Fibroblast of skin of abdomen (primary cell): ENCODE data around the gene CCDC61.

Source experiments
- DNase-seq: peaks from one replicate; pipeline ENCODE4 v3.0.0-alpha.2; 2013

Gene CCDC61

DNA sequence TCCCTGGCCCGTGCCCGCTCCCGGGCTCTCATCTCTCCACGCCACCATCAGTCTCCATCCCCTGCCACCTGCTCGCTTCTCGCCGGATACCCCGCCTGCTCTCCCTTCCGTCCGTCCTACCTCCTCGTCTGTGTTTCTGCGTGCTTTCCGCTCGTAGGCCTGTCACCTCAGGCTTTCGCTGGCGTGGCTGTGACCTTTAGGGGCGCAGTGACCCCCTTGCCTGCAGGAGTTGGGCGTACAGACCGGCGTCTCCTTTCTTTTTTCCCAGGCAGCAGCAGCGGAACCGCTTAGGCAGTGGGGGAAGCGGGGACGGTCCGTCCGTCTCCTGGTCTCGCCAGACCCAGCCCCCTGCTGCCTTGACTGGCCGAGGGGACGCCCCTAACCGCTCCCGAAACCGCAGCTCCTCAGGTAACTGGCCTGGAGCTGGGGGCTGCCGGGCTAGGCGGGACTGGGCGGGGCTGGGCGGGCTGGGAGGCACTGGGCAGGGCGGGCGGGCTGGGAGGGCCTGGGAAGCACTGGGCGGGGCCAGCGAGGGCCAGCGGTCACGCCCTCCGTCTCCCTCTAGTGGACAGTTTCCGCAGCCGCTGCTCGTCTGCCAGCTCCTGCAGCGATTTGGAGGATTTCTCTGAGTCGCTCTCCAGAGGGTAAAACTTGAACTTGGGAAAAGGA is 21.3 kb downstream of the CCDC61 start:
- DNase-seq = peak; percentile 64

DNA sequence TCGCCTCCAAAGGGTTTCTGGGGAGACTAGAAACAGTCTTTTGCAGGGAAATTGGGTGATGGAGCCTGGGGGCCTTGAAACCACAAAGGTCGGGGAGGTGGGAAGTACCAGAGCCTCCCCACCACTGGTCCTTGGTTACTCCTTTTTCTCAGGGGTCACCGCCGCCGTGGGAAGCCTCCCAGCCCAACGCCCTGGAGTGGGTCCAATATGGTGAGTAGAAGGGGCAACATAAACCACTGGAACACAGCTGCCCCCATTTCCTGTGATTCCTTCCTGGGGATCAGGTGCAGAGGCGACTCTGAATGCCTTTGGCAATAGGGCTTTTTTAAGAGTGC is 21.8 kb downstream of the CCDC61 start:
- DNase-seq = no peak

DNA sequence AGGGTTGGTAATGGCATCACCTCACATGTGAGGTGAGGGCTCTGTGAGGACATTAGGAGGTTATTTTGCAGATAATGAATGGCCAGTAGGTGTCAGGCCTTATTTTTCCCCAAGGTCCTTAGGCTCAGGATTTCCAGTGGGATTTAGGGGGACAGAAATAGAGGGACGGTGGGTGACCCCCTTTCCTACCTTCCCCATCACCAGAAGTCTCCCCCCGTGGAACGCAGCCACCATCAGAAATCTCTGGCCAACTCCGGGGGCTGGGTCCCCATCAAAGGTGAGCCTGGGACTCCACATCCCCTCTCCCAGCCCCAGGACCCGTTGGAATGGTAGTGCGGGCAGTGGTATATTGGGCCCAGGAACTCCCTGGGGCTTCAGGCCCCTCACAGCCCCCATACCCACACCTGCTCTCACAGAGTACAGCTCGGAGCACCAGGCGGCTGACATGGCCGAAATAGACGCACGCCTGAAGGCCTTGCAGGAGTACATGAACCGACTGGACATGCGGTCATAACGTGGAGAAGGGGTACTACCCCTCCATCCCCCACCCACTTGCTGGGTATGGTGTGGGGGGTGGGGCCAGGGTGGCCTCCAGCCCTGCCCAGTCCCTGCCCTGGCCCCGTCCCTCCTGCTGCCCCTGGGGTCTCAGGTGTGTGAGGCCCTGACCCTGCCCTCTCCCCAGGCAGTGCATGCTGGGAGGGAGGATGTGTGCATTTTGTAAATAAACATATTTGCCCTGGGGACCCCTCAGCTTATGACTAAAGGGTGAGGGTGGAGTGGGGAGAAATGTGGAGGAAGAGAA is 22.8 kb downstream of the CCDC61 start:
- no peak for DNase-seq

DNA sequence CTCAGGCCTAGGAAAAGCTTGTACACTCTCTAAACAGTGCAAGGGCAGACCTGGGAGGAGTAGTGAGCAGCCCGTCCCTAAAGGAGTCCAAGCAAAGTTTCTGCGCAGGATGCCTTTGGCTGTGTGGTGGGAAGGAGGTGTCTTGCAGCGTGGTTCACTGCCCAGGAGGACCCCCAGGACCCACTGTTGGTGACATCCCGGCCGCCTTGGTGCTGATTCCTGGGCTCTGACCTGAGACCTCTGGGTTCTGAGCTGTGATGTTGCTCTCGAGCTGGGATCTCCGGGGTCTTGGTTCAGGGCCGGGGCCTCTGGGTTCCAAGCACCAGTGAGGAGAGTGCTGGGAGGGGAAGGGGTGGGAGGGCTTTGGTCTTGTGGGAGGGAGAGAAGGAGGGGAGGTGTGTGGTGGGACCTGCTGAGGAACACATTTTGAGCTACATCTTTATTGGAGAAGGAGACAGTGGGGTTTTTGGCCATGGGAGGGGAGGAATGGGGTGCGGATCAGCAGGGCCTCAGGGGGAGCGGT is 23.5 kb downstream of the CCDC61 start:
- no peak for DNase-seq

DNA sequence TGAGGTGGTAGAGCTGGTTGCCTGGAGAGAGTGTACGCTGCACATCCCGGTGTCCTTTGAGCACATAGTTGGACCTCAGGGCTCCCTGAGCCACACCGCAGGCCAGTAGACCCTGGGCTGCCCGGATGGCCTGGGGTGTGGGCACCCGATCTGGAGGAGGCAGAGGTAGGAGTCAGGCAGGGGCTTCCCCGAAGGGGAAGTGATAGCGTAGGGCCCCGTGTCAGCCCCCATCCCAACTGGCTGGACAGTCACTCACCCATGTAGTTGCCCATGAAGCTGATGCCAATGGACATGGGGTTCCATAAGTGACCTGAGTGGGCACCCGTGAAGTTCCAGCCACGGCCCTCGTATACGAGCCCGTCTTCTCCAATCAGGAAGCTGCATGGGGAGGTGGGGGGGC is 24.0 kb downstream of the CCDC61 start:
- DNase-seq = no peak

DNA sequence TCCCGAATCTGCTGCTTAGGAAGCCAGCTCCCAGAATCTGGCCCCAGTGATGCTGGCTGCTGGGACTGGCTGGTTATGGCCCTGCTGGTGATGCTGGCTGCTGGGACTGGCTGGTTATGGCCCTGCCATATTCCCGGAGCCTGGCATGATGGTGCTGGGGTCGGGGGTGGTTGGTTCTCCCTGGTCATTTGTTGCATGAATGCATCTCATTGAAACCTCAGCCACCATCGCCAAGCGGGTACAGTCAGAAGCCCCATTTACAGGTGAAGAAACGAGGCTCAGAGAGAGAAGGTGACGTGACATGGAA is 25.5 kb downstream of the CCDC61 start:
- no peak for DNase-seq

DNA sequence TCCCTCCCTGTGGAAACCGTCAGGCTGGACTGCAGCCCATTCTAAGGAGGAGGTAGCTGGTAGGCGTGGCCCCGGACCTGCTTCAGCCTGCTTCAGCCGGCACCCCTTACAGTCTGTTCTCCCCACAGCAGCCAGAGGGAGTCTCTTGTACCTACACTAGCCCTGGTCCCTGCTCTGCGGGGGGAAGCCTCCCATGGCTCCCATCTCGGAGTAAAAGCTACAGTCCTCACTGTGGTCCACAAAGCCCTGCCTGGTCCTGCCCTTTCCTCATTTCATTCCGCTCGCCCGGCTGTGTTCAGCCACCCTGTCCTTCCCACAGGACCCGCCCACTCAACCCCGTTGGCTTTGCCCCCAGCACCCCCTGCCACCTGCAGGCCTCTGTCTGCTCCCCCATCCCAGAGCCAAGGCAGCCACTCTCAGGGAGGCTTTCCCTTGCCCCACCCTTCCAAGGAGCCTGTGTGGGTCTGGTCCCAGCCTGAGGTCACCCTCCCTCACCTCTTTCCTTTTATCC is 26.3 kb downstream of the CCDC61 start:
- DNase-seq = no peak

DNA sequence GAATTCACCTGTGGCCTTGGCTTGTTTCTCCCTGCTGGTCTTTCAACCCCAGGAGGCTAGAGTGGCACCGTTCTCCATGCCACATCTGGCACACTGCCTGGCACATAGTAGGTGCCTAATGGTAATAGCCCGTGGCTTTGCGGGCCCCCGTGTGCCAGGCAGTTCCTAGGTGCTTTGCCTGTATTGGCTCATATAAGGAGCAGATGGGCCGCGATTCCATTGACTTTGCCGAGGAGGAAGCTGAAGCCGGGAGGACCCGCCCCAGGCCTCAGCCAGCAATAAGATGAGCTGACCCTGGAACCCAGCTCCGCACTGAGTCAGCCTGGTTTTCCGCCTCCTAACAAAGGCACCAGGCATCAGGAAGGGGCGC is 26.8 kb downstream of the CCDC61 start:
- no peak for DNase-seq

DNA sequence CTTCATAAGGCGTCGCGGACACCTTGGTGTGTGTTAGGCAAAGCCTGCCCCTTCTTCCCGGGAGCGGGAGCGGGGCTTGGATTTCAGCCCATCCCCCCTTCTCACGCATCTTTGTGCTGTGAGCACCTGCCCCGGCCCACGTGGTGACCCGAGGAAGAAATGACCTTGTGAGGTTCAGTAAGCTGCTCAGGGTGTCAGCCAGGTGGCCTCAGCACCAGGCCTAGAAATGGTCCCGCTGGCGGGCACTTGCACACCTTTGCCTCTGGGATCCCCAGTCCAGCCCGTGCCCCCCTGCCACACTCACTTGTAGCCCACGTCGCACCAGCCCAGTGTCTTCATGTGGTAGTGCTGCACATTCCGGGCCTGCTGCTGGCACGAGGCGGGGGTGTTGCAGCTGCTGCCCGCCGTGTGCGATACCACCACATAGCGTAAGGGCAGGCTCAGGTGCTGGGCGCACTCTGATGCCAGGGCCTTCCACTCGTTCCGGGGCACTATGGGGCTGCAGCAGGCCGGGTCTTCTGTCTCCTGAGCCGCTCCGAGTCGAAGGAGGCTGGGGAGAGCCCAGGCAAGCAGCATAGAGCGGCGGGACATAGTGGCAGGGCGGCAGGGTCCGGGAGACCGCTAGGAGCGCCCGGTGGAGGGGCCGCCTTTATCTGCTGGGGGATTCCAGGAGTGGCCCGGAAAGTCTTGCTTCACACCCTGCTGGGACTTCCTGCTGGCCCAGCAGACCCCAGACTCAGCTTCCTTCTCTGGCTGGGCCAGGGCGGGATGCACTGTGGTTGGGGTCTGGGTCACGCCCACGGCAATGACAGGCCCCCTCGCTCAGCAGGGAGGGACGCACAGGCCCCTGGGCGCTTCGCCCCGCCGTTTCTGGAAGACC is 27.4 kb downstream of the CCDC61 start, which contains the start of gene PGLYRP1:
Gene PGLYRP1 (minus strand): TSS at position 623 of the 880 bp plus-strand sequence. CDS start 32 bp downstream, at position 591.
- DNase-seq = no peak

DNA sequence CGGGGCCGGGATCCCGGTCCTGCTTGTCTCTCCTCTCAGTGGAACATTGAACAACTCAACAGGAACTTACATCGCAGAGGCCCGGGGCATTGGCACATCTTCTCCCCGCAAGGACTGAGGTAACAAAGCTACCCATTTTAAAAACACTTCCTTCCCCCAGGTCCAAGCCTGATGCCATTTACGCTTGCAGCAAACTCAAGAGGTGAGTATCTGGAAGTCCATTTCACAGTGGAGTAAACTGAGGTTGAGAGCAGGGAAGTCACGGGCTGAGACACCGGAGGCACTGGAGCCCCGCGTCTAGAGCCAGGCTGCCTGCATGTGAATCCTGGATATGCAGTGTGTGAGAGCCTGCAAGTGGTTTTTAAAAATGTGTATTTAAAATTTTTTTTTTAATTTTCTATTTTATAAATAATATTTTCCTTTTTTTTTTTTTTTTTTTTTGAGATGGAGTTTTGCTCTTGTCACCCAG is 28.1 kb downstream of the CCDC61 start:
- DNase-seq = no peak

DNA sequence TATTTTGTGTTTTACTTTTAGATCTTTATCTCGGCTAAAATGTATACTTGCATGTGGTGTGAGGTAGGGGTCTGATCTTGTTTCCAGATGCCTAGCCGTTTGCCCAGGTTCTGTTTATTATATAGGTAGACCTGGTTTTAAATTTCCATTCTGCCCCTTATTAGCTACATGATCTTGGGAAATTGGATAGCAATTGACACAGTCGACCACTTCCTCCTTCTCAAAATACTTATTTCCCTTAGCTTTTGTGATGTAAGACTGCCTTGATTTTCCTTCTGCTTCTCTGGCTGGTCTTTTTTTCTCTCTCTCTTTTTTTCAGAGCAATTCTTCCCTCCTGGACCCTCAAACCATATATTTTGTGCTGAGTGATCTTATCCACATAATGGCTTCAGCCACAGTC is 30.6 kb downstream of the CCDC61 start:
- DNase-seq = no peak

DNA sequence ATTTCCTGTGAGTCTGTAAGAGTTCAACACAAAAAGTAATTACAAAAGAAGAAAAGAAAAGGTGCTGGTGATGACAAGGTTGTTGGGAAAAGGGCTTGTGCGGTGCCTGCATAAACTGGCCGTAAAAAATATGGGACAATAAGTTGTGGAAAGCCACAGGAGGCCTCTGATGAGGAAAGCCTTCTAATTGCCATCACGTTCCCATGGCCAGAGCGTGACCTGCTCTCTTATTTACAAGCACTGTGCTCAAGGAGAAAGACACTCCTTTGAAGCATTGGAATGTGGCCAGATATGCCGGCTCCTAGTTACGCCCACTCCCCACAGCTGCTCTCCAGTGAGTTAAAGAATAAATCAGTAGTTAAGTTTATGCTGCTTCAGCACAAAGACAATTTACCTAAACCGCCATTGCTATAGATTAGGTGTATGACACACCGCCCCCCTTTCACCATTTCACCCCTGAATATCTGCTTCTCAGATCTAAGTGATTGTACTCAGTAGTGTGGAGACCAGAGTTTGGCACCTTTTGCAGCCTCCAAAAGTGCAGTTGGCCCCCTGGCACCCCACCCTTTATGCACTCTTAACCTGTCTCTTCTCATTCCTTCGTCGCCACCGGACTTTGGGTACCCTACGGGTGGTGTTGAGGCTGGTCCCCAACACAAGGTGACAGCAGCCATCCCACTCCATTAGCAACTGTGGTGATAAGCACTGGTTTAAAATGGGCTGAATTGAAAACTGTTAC is 35.7 kb downstream of the CCDC61 start:
- DNase-seq = no peak

DNA sequence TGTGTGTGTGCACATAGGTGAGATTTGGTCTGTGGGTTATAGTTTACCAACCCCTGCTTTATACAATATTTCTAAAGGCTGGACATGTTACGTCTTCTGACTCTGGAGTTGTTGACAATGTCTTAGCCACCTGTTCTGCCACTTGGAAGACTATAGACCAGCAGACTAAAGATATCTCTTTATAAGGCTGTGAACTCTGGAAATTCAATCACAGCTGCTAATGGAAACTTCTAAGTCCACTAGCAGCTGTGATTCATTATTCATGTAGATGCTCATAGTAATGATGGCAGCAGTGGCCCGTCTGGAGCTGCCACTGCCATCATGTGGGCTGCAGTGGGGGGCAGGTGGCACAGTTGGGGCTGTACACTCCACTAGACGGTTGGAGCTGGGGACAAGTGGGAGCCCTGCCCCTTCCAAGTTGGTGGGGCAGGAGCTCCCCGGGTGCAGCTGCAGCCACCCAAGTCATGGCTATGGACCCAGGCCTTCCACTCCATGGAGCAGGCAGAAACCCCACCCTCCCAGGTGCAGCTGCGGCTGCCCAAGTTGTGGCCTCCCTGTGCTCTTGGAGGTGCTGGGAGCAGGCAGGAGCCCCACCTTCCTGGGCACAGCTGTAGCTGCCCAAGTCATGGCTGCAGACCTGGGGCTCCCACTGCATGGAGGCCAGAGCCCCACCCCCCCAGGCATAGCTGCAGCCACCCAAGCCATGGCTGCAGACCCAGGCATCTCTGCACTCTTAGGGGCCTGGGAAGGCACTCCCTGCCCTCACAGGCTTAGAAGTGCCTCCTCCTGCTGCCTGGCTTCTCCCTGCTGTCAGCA is 36.7 kb downstream of the CCDC61 start:
- no peak for DNase-seq

DNA sequence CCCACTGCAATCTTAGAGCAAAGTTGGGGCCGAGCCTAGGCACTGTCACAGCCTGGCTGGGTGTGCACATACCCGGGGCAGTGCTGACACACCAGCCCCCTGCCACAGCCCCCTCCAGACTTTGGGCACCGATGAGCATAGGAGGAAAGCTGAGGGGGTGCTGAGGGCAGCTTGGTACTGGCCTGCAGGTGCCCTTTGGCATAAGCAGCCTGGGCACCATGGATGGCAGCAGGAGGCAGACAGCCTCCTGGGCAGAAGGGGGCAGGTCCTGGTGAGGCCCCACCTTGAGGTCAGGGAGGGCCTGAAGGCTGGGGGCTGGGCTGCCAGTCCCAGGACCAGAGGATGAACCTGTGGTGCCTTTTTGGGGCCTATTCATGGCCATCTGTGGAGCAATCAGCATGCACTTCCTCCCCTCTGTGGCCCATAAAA is 37.3 kb downstream of the CCDC61 start:
- DNase-seq = no peak

DNA sequence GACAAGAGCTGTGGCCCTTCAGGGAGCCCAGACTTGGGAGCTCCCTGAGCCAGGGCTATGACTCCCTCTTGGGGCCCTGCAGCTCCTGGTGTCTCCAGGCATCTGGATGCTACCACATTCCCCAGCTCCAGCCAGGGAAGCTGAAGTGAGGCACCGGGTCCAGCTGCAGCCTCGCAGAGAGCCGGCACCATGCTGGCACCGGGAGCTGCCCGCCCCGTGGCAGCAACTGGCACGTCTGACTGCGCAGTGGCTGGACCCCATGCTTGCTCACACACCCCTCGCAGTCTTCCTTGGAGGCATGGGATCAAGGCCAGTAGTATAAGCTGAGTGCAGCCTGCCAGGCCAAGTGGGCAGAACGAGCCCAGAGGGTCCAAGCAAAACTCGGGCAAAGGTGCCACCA is 38.1 kb downstream of the CCDC61 start:
- DNase-seq = no peak

DNA sequence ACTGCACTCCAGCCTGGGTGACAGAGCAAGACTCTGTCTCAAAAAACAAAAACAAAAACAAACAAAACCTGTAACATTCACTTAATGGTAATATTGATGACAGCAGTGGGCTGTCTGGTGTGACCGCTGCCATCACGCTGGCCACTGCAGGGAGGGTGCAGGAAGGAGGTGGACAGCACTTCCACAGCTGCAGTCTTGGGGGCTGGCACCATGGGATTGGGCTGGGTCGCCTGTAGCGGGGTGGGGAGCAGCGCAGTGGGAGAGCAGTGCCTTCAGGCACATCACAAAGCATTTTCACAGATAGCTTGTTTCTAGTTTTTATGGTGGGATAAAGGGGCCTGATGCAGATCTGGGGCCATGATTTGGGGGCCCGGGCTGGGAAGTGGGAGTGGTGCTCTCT is 40.3 kb downstream of the CCDC61 start:
- DNase-seq = no peak

DNA sequence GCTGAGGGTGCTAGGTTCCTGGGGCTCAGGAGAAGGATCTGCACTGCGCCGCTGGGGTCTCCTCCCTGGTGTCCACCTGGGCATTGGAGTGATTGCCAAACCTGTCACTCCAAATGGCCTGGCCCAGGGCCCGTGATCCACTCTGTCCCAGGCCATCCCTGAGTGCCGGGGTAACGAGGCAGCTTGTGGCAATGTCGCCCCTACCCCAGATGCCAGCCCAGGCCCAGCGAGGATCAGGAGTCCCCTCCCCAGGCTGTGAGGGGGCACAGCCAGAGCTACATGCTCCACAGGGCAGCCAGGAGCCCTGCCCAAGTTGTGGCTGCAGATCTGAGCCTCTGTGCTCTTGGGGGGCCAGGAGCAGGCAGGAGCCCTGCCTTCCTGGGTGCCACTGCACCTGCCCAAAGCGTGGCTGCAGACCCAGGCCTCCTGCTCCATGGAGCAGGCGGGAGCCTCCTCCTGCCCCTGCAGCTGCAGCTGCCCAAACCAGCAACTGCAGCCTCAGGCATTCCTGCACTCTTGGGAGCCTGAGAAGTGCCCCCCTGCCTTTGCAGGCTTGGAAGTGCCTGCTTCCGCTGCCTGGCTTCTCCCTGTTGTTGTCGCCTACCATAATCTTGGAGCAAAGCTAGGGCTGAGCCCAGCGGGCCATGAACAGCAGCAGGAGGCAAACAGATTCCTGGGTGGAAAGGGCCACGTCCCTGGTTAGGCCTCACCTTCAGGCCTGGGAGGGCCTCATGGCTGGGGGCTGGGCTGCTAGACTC is 40.9 kb downstream of the CCDC61 start:
- no peak for DNase-seq

DNA sequence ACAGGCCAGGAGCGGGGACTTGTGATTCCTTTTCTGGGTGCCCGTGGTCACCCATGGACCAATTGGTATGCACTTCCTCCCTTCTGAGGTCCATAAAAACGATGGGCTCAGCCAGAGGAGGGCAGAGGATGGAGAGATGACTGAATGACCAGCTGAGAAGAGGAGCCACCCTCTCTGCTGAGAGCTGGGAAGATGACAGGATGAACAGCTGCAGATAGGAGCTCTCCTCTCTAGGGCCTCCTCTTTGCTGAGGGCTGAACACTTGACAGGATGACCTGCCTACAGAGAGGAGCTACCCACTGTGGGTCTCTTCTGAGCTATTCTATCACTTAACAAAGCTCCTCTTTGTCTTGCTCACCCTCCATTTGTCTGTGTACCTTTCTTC is 41.5 kb downstream of the CCDC61 start:
- no peak for DNase-seq

DNA sequence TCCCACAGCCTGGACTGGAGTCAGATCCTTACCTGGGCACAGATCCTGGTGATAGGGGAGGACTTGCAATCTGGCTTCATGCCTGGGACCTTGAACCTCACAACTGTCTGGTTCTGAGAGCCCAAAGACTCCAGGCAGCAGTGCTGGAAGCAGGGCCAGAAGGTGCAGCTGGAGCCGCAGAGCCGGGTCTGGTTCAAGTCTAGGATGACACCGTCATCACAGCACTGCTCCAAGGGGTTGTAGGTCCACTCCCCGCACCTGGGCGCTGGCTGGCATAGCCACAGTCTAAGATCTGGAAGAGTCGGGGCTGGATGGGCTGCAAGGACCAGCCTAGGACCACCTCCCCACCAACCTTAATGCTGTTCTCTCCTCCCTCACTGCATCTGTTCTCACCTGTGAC is 44.9 kb downstream of the CCDC61 start:
- no peak for DNase-seq

DNA sequence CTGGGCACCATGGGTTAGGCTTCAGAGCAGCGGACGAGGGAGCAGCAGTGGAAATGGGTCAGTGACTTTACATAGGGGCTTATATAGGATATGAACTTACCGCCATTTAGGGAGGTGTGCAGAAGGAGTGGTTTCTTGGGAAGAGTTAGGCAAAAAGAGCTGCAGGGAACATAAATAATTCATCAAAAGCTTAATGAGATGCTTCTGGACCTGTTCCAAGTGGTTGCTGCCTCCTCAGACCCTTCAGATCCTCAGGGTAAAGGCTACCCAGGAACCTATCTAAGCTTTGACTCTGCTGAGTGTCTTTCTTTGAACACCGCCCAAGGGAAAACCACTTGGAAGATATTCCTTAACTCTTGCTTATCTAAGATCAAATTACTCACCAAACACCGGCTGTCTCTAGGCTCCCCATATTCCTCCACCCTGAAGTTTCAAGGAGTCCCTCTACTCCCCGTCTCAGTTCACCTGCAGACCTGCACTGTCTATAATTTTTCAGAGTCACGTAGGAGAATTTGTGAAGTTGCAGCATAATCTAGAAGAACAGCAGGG is 45.8 kb downstream of the CCDC61 start, which contains the start of gene IGFL4:
Gene IGFL4 (minus strand): TSS at position 51 of the 549 bp plus-strand sequence. CDS start 40 bp downstream, at position 11.
- no peak for DNase-seq
